SHP77 (cell line): ENCODE data around the gene UBE2F.
"Not testable (repeated sequence)": the region's sequence is repeated elsewhere in the genome, so short reads cannot be mapped to it uniquely, and the experiment has no call there.

ENCODE experiments used
- DNase-seq, 2 experiments: peaks; one replicate each; lab custom pipeline; 2025; lab: John Stamatoyannopoulos, UW

Gene UBE2F

DNA sequence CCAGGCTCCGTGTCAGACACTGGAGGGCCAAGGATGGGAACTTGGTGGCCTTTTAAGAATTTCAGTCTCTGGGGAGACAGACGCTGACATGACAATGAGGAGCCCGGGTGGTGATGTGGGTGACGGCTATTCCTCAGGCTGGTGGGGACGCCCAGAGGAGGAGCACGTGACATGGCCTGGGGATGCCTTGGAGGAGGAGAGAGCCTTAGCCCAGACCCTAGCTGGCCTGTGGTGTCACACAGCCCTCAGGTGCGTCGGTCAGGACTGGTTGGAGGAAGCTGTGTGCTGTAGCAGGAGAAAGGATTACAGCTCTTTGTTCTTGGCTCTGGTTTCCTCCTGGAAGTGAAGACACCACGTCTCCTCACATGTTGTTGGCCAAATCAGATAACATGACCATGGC is 54.0 kb downstream of the UBE2F start:
- no peak for DNase-seq

DNA sequence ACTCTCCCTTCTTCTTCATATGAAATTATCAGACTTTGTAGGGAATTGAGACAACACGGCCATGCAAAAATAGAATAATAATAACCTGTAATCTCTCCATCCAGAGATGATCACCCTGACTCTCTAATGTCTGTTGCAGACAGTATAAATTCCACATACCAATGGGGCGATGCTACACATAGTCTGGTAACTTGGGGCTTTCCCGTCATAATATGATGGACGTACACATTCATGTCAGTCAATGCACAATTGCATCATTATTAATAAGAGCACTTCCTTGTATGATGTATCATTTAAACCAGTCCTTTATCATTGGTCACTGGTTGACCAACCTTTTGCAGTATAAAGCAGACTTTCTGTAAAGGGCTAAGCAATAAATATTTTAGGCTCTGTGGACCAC is 54.5 kb downstream of the UBE2F start:
- DNase-seq = no peak

DNA sequence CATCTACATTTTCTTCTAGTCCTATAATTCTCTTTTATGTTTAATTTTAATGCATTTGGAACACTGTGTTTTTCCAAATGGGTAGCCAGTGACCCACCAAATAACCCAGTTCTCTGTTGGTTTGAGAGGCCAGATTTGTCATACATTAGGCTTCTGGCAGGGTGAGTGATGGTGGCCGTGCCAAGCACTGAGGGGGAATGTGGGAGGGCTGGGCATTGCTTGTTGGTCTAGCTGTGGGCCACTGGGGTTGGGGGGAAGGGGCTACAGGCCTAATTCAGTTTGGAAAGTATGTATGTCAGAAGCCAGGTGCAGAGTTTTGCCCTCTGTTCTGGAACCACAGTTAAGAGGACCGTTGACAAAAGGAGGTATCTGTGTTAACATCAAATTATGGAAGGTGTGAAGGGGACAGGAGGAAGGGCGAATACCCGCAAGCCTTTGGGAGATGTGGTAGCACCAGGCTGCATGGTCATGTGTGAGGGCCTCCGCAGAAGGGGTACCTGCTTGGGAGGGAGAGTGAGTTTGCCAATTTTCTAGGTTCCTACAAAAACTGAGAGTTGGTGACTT is 55.9 kb downstream of the UBE2F start:
- DNase-seq = no peak

GRCh38 chr2:238023608-238024007 is 56.8 kb downstream of the UBE2F start:
- no peak for DNase-seq

DNA sequence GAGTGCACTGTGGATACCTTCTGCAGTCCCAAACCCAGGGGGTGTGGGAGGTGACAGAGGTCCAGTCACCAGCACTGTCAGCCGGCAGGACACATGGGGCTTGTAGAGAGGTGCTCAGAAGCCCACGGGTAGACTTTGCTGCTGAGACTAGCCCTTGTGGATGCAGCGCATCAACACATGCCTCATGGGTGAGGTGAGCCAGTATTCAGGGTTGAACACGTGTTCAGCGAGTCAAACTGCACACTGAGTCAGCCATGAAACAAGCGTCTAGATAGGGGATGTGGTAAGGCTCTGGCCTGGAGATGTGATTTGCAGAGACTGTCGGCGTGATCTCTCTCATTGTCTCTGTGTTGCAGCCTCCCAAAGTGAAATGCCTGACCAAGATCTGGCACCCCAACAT is 58.2 kb downstream of the UBE2F start:
- DNase-seq = no peak

DNA sequence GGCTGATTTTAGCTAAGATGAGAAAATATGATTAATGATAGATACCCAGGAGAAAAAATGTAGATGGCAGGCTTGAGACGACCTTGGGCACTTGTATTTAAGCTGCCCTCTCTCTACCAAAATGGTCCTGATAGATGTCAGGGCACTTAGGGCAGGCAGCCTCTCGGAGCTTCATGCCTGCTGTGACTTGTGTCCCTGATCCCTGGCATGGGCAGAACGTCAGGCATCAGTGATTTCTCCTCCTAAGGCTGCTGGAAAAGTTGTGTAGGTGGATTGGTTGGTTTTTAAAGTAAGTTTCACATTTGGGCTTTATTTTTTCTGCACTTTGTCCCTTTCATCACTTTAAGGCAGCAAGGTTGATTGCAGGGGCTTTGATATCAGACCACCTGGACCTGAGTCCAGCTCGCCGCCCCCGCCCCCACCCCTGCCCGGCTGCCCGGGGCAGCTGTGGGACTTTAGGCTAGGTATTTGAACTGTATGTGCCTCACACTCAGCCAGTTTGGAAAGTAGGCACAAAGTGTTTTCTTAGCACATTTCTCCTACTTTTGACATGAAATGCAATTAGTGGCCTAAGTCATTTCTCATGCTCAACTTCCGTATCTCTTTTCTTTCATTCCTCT is 59.0 kb downstream of the UBE2F start:
- DNase-seq = no peak

GRCh38 chr2:238027058-238027457 is 60.2 kb downstream of the UBE2F start:
- no peak for DNase-seq

DNA sequence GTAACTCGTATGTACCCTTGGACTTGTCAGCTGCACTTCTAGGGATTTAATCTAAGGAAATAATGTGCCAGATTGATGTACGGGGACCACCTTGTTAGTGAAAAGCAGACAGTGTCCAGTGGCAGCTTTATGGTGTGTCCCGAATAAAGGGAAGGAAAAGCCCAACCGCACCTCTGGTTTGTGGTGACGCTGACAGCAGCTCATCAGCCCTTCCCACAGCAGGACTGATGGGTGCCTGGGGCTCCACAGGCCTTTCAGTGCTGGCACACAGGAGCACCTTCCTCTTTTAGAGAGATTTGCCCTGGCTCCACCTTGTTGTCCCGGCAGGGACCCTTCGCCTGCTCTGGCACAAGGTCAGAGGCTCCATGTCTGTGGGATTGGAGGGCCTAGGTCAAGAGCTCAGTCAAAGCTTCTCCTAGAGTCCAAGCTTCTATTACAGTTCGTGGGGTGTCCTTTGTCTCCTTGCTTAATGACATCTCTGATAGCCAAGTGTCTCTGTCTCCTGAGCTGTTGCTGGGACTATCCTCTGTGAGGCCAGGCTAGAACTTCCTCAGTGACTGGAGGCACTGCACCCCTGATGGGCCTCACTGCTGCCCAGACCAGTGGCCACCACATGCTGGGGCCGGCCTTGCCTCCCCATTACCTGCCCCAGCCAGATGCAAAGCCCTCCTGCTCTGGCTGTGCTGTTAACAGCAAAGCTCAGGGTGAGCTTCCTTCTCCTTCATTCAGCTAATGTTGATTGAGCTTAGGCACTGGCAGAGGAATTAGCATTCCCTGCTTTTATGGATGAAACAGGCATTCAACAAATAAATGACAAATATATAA is 61.0 kb downstream of the UBE2F start:
- no peak for DNase-seq

GRCh38 chr2:238029853-238030252 is 63.0 kb downstream of the UBE2F start:
- DNase-seq = no peak

- DNase-seq = no peak
Observed at GRCh38 chr2:238030422-238031155, 63.8 kb downstream of the UBE2F start.

DNA sequence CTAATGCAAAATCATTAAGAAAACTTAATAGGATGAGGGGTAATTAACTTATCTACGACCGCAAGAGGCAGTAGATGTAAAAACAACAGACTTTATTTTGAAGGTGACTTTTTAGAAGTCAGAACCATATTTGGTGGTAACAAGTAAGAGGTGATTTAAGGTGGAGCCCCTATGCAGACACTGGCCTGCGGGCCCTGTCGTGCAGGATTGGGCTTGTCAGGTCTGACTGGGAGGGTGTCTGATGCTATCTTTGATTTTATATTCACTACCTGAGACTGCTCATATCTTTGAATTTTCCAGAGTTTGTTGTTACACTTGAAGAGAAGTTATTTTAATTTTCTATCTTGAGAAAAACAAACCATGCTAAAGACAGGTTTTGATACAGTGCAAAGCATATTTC is 64.9 kb downstream of the UBE2F start:
- no peak for DNase-seq

- DNase-seq = no peak
Observed at GRCh38 chr2:238032755-238033337, 66.0 kb downstream of the UBE2F start.

- not testable (repeated sequence) for DNase-seq
Observed at GRCh38 chr2:238033991-238034390, 67.2 kb downstream of the UBE2F start.

DNA sequence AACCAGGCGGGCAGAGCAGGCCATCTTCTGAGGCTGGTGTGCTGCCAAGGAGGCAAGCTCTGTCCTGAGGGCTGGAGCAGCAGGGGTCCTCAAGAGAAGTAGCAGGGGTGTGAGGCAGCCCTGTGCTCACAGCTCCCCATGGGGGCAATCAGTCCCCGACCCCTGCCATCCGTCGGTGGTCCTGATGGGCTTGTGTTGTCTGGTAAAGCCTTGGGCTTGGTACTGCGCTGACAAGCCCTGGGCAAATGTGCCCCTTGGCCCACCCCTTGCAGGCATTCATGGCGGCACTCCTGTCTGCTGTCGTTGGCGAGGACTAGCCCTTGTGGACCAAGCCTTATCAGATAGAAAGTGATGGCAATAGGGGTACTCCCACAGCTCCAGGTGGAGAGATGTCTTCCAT is 71.4 kb downstream of the UBE2F start:
- no peak for DNase-seq

- DNase-seq = no peak
Observed at GRCh38 chr2:238039151-238039550, 72.3 kb downstream of the UBE2F start.

DNA sequence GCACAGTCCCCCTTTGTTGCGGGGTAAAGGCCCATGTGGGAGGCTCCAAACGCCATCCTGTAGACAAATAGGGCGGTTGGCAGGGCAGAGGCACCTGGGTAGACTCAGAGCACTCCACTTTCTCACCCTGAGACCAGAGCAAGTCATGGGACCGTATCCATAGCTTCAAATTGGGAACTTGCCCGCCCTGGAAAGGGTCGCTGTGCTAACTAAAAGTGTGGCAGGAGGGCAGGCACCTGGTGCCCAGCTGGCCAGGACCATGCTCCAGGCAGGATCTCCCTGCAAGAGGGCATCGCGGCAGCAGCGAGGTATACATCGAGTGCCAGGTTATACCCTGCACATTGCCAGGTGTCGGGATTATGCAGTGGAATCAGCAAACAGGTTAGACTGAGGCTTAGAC is 73.2 kb downstream of the UBE2F start:
- no peak for DNase-seq

GRCh38 chr2:238040918-238041317 is 74.1 kb downstream of the UBE2F start:
- no peak for DNase-seq

DNA sequence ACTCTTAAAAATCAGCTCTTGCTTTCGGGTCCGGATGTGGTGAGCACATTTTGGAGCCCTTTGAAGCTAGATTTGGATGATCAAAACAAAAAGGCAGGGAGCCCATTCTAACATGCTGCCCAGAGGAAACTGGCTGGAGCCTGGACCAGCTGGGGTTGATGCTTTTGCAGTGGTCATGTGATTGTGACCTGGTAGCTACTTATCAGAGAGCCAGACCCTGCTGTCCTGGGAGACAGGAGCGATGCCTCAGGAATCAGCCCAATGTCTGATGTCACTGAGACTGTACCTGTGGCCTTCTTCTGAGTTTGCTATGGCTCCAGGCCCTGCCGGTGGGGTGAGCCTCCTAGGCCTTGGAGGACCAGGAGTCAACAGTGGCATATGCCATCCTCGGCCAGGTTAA is 75.3 kb downstream of the UBE2F start:
- no peak for DNase-seq

DNA sequence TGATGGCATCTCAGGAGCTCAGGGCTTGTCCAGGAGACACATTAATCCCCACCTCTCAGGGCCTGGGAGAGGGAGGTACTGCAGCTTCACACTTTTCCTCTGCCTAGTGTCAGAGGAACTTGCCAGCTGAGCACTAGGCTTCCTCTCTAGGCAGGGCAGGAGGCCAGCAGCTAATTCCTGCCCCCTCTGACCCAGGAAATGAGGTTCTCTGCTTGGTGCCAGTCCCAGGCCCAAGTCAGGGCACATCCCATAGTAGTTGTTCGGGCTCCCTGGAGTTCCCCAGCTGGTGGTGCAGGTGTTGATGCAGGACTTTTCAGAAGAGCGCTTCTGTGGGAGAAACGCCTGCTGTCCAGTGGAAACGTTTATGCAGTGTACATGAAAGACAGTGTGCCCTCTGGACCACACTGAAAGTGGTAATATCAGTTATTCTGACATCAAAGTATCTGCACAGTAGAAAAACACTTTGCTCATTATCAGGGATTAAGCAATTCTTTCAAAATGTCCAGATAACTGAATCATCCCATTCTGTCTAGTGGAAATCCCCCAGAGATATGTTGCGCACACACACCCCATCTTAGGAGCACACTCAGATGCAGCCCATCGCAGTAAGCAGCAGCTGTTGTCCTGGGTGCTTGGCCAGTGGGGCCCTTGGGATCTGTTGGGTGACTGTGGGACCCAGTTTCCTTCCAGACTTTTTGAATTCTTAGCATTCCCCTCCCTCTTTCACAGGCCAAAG is 76.2 kb downstream of the UBE2F start:
- no peak for DNase-seq

DNA sequence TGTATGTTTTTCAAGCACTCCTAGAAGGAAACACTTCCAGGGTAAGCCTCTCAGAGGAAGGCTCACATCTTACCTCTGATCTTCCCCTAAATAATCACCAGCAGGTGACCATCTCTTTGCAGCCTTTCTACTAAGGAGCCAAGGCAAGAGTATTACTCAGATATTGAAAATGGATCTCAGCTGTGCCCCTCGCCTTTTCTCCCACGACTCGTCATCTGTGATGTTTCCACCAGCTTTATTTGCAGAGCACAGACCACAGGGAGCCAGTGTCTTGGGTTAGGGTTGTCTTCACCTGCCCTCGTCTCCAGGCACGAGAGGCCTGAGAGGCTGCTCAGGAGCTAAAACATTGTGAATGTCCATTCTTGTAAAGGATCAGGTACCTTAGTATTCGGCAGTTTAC is 77.0 kb downstream of the UBE2F start:
- DNase-seq = no peak

DNA sequence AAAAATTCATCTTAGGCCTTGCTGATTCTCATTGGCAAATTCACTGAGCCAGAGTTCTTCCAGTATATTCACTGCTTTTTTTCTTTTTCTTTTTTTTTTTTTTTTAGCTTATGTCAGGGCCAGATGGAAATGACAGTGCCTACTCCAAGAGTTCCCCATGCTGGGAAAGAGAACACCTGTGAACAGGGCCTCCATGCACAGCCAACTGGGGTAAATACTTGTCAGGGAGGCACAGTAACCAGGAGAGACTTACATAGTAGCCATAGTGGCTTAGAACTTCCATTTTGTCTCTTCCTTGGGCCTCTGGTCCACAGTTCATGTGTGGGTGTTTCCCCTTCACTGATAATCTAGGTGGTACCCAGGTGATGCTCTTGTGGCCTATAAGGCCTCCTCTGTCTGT is 78.8 kb downstream of the UBE2F start:
- no peak for DNase-seq
